CD4-positive, alpha-beta T cell (primary cell): ENCODE measurements around the gene C2CD2L. TPM values are rescaled to one million over a fixed set of nuclear protein-coding genes. Genes with fewer than 3 reads are reported as not detected.

Experiments
- ATAC-seq: fragments of 200-7000 bp; cut with Tn5 transposase; one replicate; pipeline ENCODE4 v1.10.0; 2022; ENCODE audit warnings: mild to moderate bottlenecking; ENCODE audit not compliant: poor library complexity
- CTCF ChIA-PET: fragments of 350-600 bp; sonication (Branson Sonifier 250); formaldehyde crosslinking; loops from one replicate; lab custom pipeline; 2021; ENCODE audit warnings: antibody characterized with exemption, inconsistent platforms; lab: Charles Lee
- POLR2A ChIA-PET: fragments of 350-600 bp; sonication (Branson Sonifier 250); formaldehyde crosslinking; loops from one replicate; lab custom pipeline; 2021; ENCODE audit warnings: antibody characterized with exemption, inconsistent platforms; lab: Charles Lee
- DNase-seq, 14 experiments: peaks; one replicate each; pipeline ENCODE4 v3.0.0-alpha.2; 2013 to 2020; ENCODE audit warnings: mixed read lengths in 2 of 14
- H3K27ac ChIP-seq, 2 donors: one replicate each; pipeline versions ENCODE4 v1.5.1 to v1.7.0; 2013; ENCODE audit warnings: low read length in 2 of 2, low read depth in 1 of 2, mild to moderate bottlenecking in 1 of 2
- H3K27me3 ChIP-seq, 2 experiments: 1 replicate in 1 of 2; 2 replicates in 1 of 2; pipeline versions ENCODE4 v1.6.1 to v1.7.0; 2013; ENCODE audit warnings: low read length in 2 of 2, control low read depth in 1 of 2, mild to moderate bottlenecking in 1 of 2, moderate library complexity in 1 of 2; ENCODE audit not compliant: insufficient read depth in 2 of 2, control insufficient read depth in 1 of 2
- H3K36me3 ChIP-seq: one replicate; pipeline ENCODE4 v1.6.1; 2013; ENCODE audit warnings: low read length, control low read depth; ENCODE audit not compliant: insufficient read depth
- H3K4me1 ChIP-seq: one replicate; pipeline ENCODE4 v1.6.1; 2013; ENCODE audit warnings: low read length, control low read depth; ENCODE audit not compliant: insufficient read depth
- H3K4me3 ChIP-seq: one replicate; pipeline ENCODE4 v1.5.1; 2013; ENCODE audit warnings: mild to moderate bottlenecking, low read length, moderate library complexity
- H3K9me3 ChIP-seq, 2 experiments: 1 replicate in 1 of 2; 2 replicates in 1 of 2; pipeline versions ENCODE4 v1.6.1 to v1.7.0; 2013; ENCODE audit warnings: low read length in 2 of 2, mild to moderate bottlenecking in 2 of 2, control low read depth in 1 of 2, moderate library complexity in 1 of 2; ENCODE audit not compliant: control insufficient read depth in 1 of 2, insufficient read depth in 1 of 2
- H3K27ac Mint-ChIP-seq: one replicate; pipeline ENCODE4 v1.8.0; 2020; ENCODE audit warnings: mixed read lengths
- H3K27me3 Mint-ChIP-seq: one replicate; pipeline ENCODE4 v1.8.0; 2021; ENCODE audit warnings: mixed read lengths
- H3K36me3 Mint-ChIP-seq: one replicate; pipeline ENCODE4 v1.8.0; 2021; ENCODE audit warnings: low read depth, mixed read lengths
- H3K4me1 Mint-ChIP-seq: one replicate; pipeline ENCODE4 v1.8.0; 2021; ENCODE audit warnings: low read depth, mixed read lengths
- H3K4me3 Mint-ChIP-seq: one replicate; pipeline ENCODE4 v1.8.0; 2020; ENCODE audit warnings: mild to moderate bottlenecking, mixed read lengths
- H3K9me3 Mint-ChIP-seq: one replicate; pipeline ENCODE4 v1.8.0; 2020; ENCODE audit warnings: mixed read lengths
- intact Hi-C, 2 experiments: fragments of 100-400 bp; cut with DNase I in 1 of 2; cut with micrococcal nuclease in 1 of 2; formaldehyde crosslinking; loops; one replicate each; pipeline versions ENCODE4 v1.15.1 to v1.9.0; 2023 to 2025; cut with DNase I, micrococcal nuclease
- total RNA-seq, 174 experiments: library from RNA in 2 of 174; stranded (reverse) in 2 of 174; gene quantifications; one replicate each; pipeline ENCODE4 v1.2.3 and lab custom pipeline; 2021 to 2026
- TF ChIP-seq, protein P1 (sequence below): fragments of 200-600 bp; IDR thresholded peaks from one replicate; pipeline ENCODE4 v1.8.0; 2022; ENCODE audit warnings: antibody characterized with exemption, mild to moderate bottlenecking

The C2CD2L gene
- total RNA-seq, 2 experiments from 2014 or later, result 16.0 to 16.2 TPM

DNA sequence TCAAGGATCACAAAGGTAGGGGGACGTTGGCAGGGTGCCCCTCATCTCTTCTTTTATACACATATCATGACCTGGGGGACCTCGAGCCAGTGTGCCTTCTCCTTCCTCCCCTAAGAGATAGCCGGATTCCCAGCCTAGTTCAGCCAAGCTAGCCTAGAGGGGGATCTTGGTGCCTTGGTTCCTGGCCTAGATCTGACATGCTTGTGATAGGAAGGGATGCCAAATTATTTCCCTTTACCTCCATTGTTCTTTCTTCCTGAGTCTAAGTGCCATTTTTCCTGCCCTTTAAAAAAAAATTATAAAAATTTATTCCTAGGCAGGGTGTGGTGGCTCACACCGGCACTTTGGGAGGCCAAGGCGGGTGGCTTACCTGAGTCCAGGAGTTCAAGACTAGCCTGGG is 7.2 kb downstream of the C2CD2L start:
- TF ChIP-seq, protein P1, sequence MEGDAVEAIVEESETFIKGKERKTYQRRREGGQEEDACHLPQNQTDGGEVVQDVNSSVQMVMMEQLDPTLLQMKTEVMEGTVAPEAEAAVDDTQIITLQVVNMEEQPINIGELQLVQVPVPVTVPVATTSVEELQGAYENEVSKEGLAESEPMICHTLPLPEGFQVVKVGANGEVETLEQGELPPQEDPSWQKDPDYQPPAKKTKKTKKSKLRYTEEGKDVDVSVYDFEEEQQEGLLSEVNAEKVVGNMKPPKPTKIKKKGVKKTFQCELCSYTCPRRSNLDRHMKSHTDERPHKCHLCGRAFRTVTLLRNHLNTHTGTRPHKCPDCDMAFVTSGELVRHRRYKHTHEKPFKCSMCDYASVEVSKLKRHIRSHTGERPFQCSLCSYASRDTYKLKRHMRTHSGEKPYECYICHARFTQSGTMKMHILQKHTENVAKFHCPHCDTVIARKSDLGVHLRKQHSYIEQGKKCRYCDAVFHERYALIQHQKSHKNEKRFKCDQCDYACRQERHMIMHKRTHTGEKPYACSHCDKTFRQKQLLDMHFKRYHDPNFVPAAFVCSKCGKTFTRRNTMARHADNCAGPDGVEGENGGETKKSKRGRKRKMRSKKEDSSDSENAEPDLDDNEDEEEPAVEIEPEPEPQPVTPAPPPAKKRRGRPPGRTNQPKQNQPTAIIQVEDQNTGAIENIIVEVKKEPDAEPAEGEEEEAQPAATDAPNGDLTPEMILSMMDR, result no peak
- Histone ChIP-seq H3K36me3 (peaks cover 65% of the 10 kb centered on the region), H3K4me3 (no peak overlapping the region), H3K27me3 (no peaks in the 10 kb centered on the region), H3K9me3 (no peaks in the 10 kb centered on the region), H3K4me1 (peaks cover 52% of the 10 kb centered on the region), H3K27ac (peak overlapping the region in 1 of 2 donors; percentile 50)
- no peak for ATAC-seq
- Mint-ChIP-seq H3K27ac (no peak overlapping the region), H3K4me3 (no peak overlapping the region), H3K27me3 (no peaks in the 10 kb centered on the region), H3K4me1 (peaks cover 34% of the 10 kb centered on the region), H3K9me3 (no peaks in the 10 kb centered on the region), H3K36me3 (peaks cover 55% of the 10 kb centered on the region)
- ChIA-PET CTCF (no interaction called here), POLR2A (interaction anchor here (1.6 to 2.6 kb wide), 4 partner anchors 7 to 96 kb away, joined by 4 to 33 read pairs (median 16); partner anchors contain the start of genes C2CD2L, DPAGT1, RPS25 and TRAPPC4)
- intact Hi-C loops, result no loop called here
- no peak for DNase-seq

DNA sequence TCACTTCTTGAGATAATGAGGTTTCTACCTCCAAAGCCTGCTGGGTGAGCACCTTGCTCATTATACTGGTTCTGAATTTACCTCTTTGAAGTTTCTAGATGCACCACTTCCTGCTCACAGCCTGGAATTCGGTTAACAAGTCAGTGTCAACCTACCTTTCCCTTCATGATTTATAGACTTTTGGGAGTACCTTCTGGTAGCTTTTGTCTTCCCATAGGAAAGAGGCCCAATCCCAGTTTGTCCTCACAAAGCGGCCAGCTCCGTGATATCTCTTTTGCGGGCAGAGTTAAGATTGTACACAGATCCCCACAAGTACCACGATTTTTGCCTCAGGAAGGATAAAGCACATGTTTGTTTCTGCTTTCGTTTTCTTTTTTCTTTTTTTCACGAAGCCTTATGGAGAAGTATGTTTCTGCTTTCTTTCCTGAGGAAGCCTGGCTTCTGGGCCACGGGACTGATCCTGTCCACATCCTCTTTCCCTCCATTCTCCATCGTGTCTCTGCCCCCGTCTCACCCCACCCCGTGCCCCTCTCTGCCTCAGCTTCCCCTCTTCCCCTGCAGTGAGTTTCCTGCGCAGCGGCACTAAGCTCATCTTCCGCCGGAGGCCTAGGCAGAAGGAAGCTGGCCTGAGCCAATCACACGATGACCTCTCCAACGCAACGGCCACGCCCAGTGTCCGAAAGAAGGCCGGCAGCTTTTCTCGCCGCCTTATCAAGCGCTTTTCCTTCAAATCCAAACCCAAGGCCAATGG is 8.5 kb downstream of the C2CD2L start:
- H3K36me3 ChIP-seq, result peaks cover 58% of the 10 kb centered on the region
- TF ChIP-seq, protein P1, result no peak
- Mint-ChIP-seq H3K4me3 (peak overlapping the region; percentile 71), H3K9me3 (no peaks in the 10 kb centered on the region), H3K4me1 (peaks cover 30% of the 10 kb centered on the region), H3K27ac (peak overlapping the region; percentile 86), H3K36me3 (peaks cover 47% of the 10 kb centered on the region), H3K27me3 (no peaks in the 10 kb centered on the region)
- H3K9me3 ChIP-seq, result no peaks in the 10 kb centered on the region
- ChIA-PET CTCF (interaction anchor here (0.6 to 1.1 kb wide), 2 partner anchors 9 to 21 kb away, joined by 3 read pairs; partner anchors contain the start of gene C2CD2L), POLR2A (interaction anchor here (0.7 to 2.6 kb wide), 13 partner anchors 9 to 118 kb away, joined by 3 to 33 read pairs (median 4); partner anchors contain the start of genes ABCG4, C2CD2L, CBL and CENATAC)
- peak overlapping the region; percentile 48 for H3K4me3 ChIP-seq
- peaks cover 42% of the 10 kb centered on the region for H3K4me1 ChIP-seq
- H3K27me3 ChIP-seq, result no peaks in the 10 kb centered on the region
- peak overlapping the region; percentile 59 to 80 for H3K27ac ChIP-seq
- DNase-seq (peak in 6 of 14 experiments; percentile 15 to 73 (median 56)), ATAC-seq (peak; percentile 94)
- intact Hi-C loops, result loop anchor here in 1 of 2 experiments (1.0 to 5.0 kb wide), 2 partner anchors 14 to 183 kb away; no protein-coding TSS in a partner anchor

DNA sequence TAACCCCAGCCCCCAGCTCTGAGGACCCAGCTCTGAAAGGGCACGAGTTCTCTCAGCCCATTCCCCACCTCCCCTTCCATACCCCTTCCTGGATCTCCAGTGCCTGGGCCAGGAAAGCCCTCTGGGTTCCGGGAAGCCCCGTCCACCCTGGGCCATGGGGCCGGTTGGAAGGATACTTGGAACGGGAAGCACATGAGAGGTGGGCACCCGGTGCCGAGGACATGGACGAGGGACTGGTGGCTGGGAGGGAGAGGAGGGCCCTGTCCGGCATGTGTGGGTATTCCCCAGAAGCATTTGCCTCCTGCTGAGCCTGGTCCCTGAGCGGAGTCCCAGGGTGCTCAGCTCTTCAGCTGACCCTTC is 9.1 kb downstream of the C2CD2L start:
- POLR2A ChIA-PET, result interaction anchor here (0.7 to 2.6 kb wide), 12 partner anchors 9 to 118 kb away, joined by 3 to 33 read pairs (median 4); partner anchors contain the start of genes ABCG4, C2CD2L, CBL and CENATAC
- no peaks in the 10 kb centered on the region for H3K27me3 ChIP-seq
- H3K4me3 Mint-ChIP-seq, result peak overlapping the region; percentile 71
- no peaks in the 10 kb centered on the region for H3K9me3 ChIP-seq
- H3K27me3 Mint-ChIP-seq, result no peaks in the 10 kb centered on the region
- H3K27ac ChIP-seq, result peak overlapping the region; percentile 59 to 80
- peak overlapping the region; percentile 86 for H3K27ac Mint-ChIP-seq
- CTCF ChIA-PET, result interaction anchor here (0.6 to 1.1 kb wide), 2 partner anchors 9 to 21 kb away, joined by 3 read pairs; partner anchors contain the start of gene C2CD2L
- peaks cover 52% of the 10 kb centered on the region for H3K36me3 ChIP-seq
- peaks cover 35% of the 10 kb centered on the region for H3K4me1 Mint-ChIP-seq
- H3K36me3 Mint-ChIP-seq, result peaks cover 45% of the 10 kb centered on the region
- TF ChIP-seq, protein P1, result no peak
- ATAC-seq (no peak), DNase-seq (no peak)
- no peaks in the 10 kb centered on the region for H3K9me3 Mint-ChIP-seq
- peak overlapping the region; percentile 48 for H3K4me3 ChIP-seq
- intact Hi-C loops, result loop anchor here in 1 of 2 experiments (5.0 kb wide), 1 partner anchor 184 kb away; no protein-coding TSS in a partner anchor
- H3K4me1 ChIP-seq, result peaks cover 44% of the 10 kb centered on the region
